Limb (tissue), 2 donors: ENCODE measurements around the gene DMPK.

Experiments used
- DNase-seq, 2 donors: peaks; one replicate each; pipeline ENCODE4 v3.0.0-alpha.2; 2016; ENCODE audit errors: extremely low spot score in 2 of 2

DMPK gene

GRCh38 chr19:45782162-45782691 is at the start of gene DMPK:
Gene DMPK, minus strand, starts transcription at chr19:45782490. Its CDS starts 138 bp downstream, at chr19:45782352.
- DNase-seq: no peak

- DNase-seq: no peak
Measured at GRCh38 chr19:45828945-45829344, 46.7 kb upstream of the DMPK start.

GRCh38 chr19:45828523-45828922 is 46.2 kb upstream of the DMPK start:
- no peak for DNase-seq

- DNase-seq: no peak
Measured at GRCh38 chr19:45827459-45828093, 45.3 kb upstream of the DMPK start.

- no peak for DNase-seq
Measured at GRCh38 chr19:45826934-45827333, 44.6 kb upstream of the DMPK start.

GRCh38 chr19:45825917-45826893 is 43.9 kb upstream of the DMPK start:
- DNase-seq: no peak

- DNase-seq: no peak
Measured at GRCh38 chr19:45825263-45825605, 42.9 kb upstream of the DMPK start.

GRCh38 chr19:45824531-45825262 is 42.4 kb upstream of the DMPK start:
- no peak for DNase-seq

GRCh38 chr19:45824041-45824471 is 41.8 kb upstream of the DMPK start:
- DNase-seq: no peak

- no peak for DNase-seq
Measured at GRCh38 chr19:45823182-45823581, 40.9 kb upstream of the DMPK start.

- DNase-seq: no peak
Measured at GRCh38 chr19:45822716-45823115, 40.4 kb upstream of the DMPK start.

- no peak for DNase-seq
Measured at GRCh38 chr19:45821570-45821969, 39.3 kb upstream of the DMPK start.

GRCh38 chr19:45821103-45821521 is 38.8 kb upstream of the DMPK start:
- DNase-seq: no peak

- DNase-seq: no peak
Measured at GRCh38 chr19:45820413-45821102, 38.3 kb upstream of the DMPK start.

- no peak for DNase-seq
Measured at GRCh38 chr19:45819769-45820168, 37.5 kb upstream of the DMPK start.

- no peak for DNase-seq
Measured at GRCh38 chr19:45817725-45818301, 35.5 kb upstream of the DMPK start.

GRCh38 chr19:45817010-45817724 is 34.9 kb upstream of the DMPK start:
- peak; percentile 88 to 93 for DNase-seq

GRCh38 chr19:45816236-45817009 is 34.1 kb upstream of the DMPK start:
- DNase-seq: no peak

GRCh38 chr19:45815481-45816216 is 33.4 kb upstream of the DMPK start:
- DNase-seq: peak; percentile 55 to 84
